ENCODE measurements around the gene NTRK3.

NTRK3 gene

GRCh38 chr15:87901008-87901407 lies 355.5 kb downstream of the NTRK3 start:
- no peak for TF ChIP-seq JUND (IDR thresholded peaks at IDR 0.05; ENCODE audit: low read depth)
- in situ Hi-C loops (cut with HindIII; ENCODE audit: low pct_unique_long_range_greater_than_20kb, low sequenced_read_pairs), result no loop called here
- no peak for DNase-seq (ENCODE audit: low read depth in 1 of 2, low spot score in 1 of 2)

- TF ChIP-seq JUND (IDR thresholded peaks at IDR 0.05; ENCODE audit: low read depth), result no peak
- in situ Hi-C loops (cut with HindIII; ENCODE audit: low pct_unique_long_range_greater_than_20kb, low sequenced_read_pairs), result no loop called here
- DNase-seq (ENCODE audit: low read depth in 1 of 2, low spot score in 1 of 2), result no peak
Measured at GRCh38 chr15:87896936-87897335, 359.6 kb downstream of the NTRK3 start.

GRCh38 chr15:87887177-87887576 lies 369.4 kb downstream of the NTRK3 start:
- in situ Hi-C loops (cut with HindIII; ENCODE audit: low pct_unique_long_range_greater_than_20kb, low sequenced_read_pairs), result no loop called here
- no peak for TF ChIP-seq JUND (IDR thresholded peaks at IDR 0.05; ENCODE audit: low read depth)
- DNase-seq (ENCODE audit: low read depth in 1 of 2, low spot score in 1 of 2), result no peak

GRCh38 chr15:87881026-87881425 lies 375.5 kb downstream of the NTRK3 start:
- DNase-seq (ENCODE audit: low read depth in 1 of 2, low spot score in 1 of 2), result no peak

GRCh38 chr15:87877822-87878542 lies 378.6 kb downstream of the NTRK3 start:
- DNase-seq (ENCODE audit: low read depth in 1 of 2, low spot score in 1 of 2), result no peak
- no peak for TF ChIP-seq JUND (IDR thresholded peaks at IDR 0.05; ENCODE audit: low read depth)
- in situ Hi-C loops (cut with HindIII; ENCODE audit: low pct_unique_long_range_greater_than_20kb, low sequenced_read_pairs), result no loop called here

More at GRCh38 chr15:87881026-87881425, 375.5 kb downstream of the NTRK3 start:
- no peak for TF ChIP-seq JUND (IDR thresholded peaks at IDR 0.05; ENCODE audit: low read depth)
- in situ Hi-C loops (cut with HindIII; ENCODE audit: low pct_unique_long_range_greater_than_20kb, low sequenced_read_pairs), result no loop called here

GRCh38 chr15:87877114-87877810 lies 379.3 kb downstream of the NTRK3 start:
- in situ Hi-C loops (cut with HindIII; ENCODE audit: low pct_unique_long_range_greater_than_20kb, low sequenced_read_pairs), result no loop called here
- no peak for DNase-seq (ENCODE audit: low read depth in 1 of 2, low spot score in 1 of 2)
- TF ChIP-seq JUND (IDR thresholded peaks at IDR 0.05; ENCODE audit: low read depth), result no peak

- TF ChIP-seq JUND (IDR thresholded peaks at IDR 0.05; ENCODE audit: low read depth), result no peak
- in situ Hi-C loops (cut with HindIII; ENCODE audit: low pct_unique_long_range_greater_than_20kb, low sequenced_read_pairs), result no loop called here
- DNase-seq (ENCODE audit: low read depth in 1 of 2, low spot score in 1 of 2), result no peak
Measured at GRCh38 chr15:87874896-87875711, 381.4 kb downstream of the NTRK3 start.

- no peak for DNase-seq (ENCODE audit: low read depth in 1 of 2, low spot score in 1 of 2)
- in situ Hi-C loops (cut with HindIII; ENCODE audit: low pct_unique_long_range_greater_than_20kb, low sequenced_read_pairs), result no loop called here
- TF ChIP-seq JUND (IDR thresholded peaks at IDR 0.05; ENCODE audit: low read depth), result no peak
Measured at GRCh38 chr15:87873516-87873915, 383.0 kb downstream of the NTRK3 start.

- in situ Hi-C loops (cut with HindIII; ENCODE audit: low pct_unique_long_range_greater_than_20kb, low sequenced_read_pairs), result no loop called here
- no peak for TF ChIP-seq JUND (IDR thresholded peaks at IDR 0.05; ENCODE audit: low read depth)
- DNase-seq (ENCODE audit: low read depth in 1 of 2, low spot score in 1 of 2), result no peak
Measured at GRCh38 chr15:87871731-87872320, 384.7 kb downstream of the NTRK3 start.

- in situ Hi-C loops (cut with HindIII; ENCODE audit: low pct_unique_long_range_greater_than_20kb, low sequenced_read_pairs), result no loop called here
- no peak for DNase-seq (ENCODE audit: low read depth in 1 of 2, low spot score in 1 of 2)
- TF ChIP-seq JUND (IDR thresholded peaks at IDR 0.05; ENCODE audit: low read depth), result no peak
Measured at GRCh38 chr15:87871258-87871681, 385.3 kb downstream of the NTRK3 start.

GRCh38 chr15:87866961-87867360 lies 389.6 kb downstream of the NTRK3 start:
- no peak for TF ChIP-seq JUND (IDR thresholded peaks at IDR 0.05; ENCODE audit: low read depth)
- in situ Hi-C loops (cut with HindIII; ENCODE audit: low pct_unique_long_range_greater_than_20kb, low sequenced_read_pairs), result no loop called here
- no peak for DNase-seq (ENCODE audit: low read depth in 1 of 2, low spot score in 1 of 2)

- in situ Hi-C loops (cut with HindIII; ENCODE audit: low pct_unique_long_range_greater_than_20kb, low sequenced_read_pairs), result no loop called here
- no peak for TF ChIP-seq JUND (IDR thresholded peaks at IDR 0.05; ENCODE audit: low read depth)
- DNase-seq (ENCODE audit: low read depth in 1 of 2, low spot score in 1 of 2), result peak in 1 of 2 experiments; percentile 13
Measured at GRCh38 chr15:87863152-87863551, 393.4 kb downstream of the NTRK3 start.
